NOMO-1 treated with DMSO at 0.1 percent for 48 hours (cell line): ENCODE measurements around the gene SHMT2.

Experiments used
- DNase-seq: peaks from one replicate; lab custom pipeline; 2025; ENCODE audit not compliant: unreplicated experiment; lab: John Stamatoyannopoulos, UW

The SHMT2 gene

GRCh38 chr12:57229634-57230380 is at the start of gene SHMT2:
Gene SHMT2, plus strand, starts transcription at chr12:57229711. Its CDS starts 68 bp downstream, at chr12:57229779.
- peak; percentile 96 for DNase-seq

GRCh38 chr12:57180321-57180989 is 49.1 kb upstream of the SHMT2 start:
- DNase-seq: no peak

- no peak for DNase-seq
These were observed 48.4 kb upstream of the SHMT2 start for GRCh38 chr12:57181072-57181471.

GRCh38 chr12:57181561-57182155 is 47.9 kb upstream of the SHMT2 start:
- no peak for DNase-seq

- DNase-seq: peak; percentile 59
These were observed 46.5 kb upstream of the SHMT2 start for GRCh38 chr12:57182918-57183575.

- DNase-seq: no peak
These were observed 45.4 kb upstream of the SHMT2 start for GRCh38 chr12:57183939-57184725.

GRCh38 chr12:57185403-57185802 is 44.1 kb upstream of the SHMT2 start:
- no peak for DNase-seq

- DNase-seq: no peak
These were observed 43.5 kb upstream of the SHMT2 start for GRCh38 chr12:57185906-57186508.

- no peak for DNase-seq
These were observed 42.1 kb upstream of the SHMT2 start for GRCh38 chr12:57187222-57188089.

- no peak for DNase-seq
These were observed 41.5 kb upstream of the SHMT2 start for GRCh38 chr12:57188090-57188425.

- DNase-seq: no peak
These were observed 39.5 kb upstream of the SHMT2 start for GRCh38 chr12:57190037-57190436.

- no peak for DNase-seq
These were observed 38.7 kb upstream of the SHMT2 start for GRCh38 chr12:57190821-57191220.

GRCh38 chr12:57191410-57191809 is 38.1 kb upstream of the SHMT2 start:
- no peak for DNase-seq

- no peak for DNase-seq
These were observed 36.6 kb upstream of the SHMT2 start for GRCh38 chr12:57192920-57193319.

GRCh38 chr12:57193706-57194245 is 35.7 kb upstream of the SHMT2 start:
- no peak for DNase-seq

- DNase-seq: no peak
These were observed 35.3 kb upstream of the SHMT2 start for GRCh38 chr12:57194253-57194652.

- DNase-seq: no peak
These were observed 34.3 kb upstream of the SHMT2 start for GRCh38 chr12:57195186-57195585.

- DNase-seq: no peak
These were observed 33.7 kb upstream of the SHMT2 start for GRCh38 chr12:57195611-57196371.

GRCh38 chr12:57196439-57196838 is 33.1 kb upstream of the SHMT2 start:
- no peak for DNase-seq
